ENCODE data around the gene GNG12. TPM values are rescaled to one million over a fixed set of nuclear protein-coding genes. Genes with fewer than 3 reads are reported as not detected.
A peak's percentile ranks its signal among the peaks of the same experiment; 100 is the strongest.

GNG12 gene
- total and polyA plus RNA-seq, 9 of the 15 experiments (the other 6 are each of a cell fraction or from before 2014, with no cell fraction given): 2.6 to 6.0 (median 4.1) TPM

GRCh38 chr1:67733681-67734322, 99.5 kb downstream of the GNG12 start (continued):
- TF ChIP-seq ZNF589 (CRISPR knock-in tag; IDR thresholded peaks at IDR 0.05; ENCODE audit: low read depth) (peak; percentile 63; the same call in 1 of the 2 replicates), HNRNPK (IDR thresholded peaks at IDR 0.05; ENCODE audit: low read depth, low read length, poor library complexity, severe bottlenecking) (no peak), BDP1 (IDR thresholded peaks at IDR 0.05; ENCODE audit: insufficient read depth, insufficient read length) (no peak), KDM5B (IDR thresholded peaks at IDR 0.05; ENCODE audit: insufficient replicate concordance, low read depth, low read length) (no peak), RFX7 (CRISPR knock-in tag; IDR thresholded peaks at IDR 0.05) (no peak), KDM2B (CRISPR knock-in tag; IDR thresholded peaks at IDR 0.05) (no peak), ZNF197 (CRISPR knock-in tag; IDR thresholded peaks at IDR 0.05; ENCODE audit: low read depth) (no peak; the same call in 1 of the 2 replicates), VEZF1 (CRISPR knock-in tag; IDR thresholded peaks at IDR 0.05) (peak; percentile 79), PHF8 (IDR thresholded peaks at IDR 0.05; ENCODE audit: borderline replicate concordance, low read length) (no peak), SIN3A (IDR thresholded peaks at IDR 0.05; ENCODE audit: borderline replicate concordance in 2 of 2, control insufficient read depth in 1 of 2, low read depth in 2 of 2, low read length in 2 of 2) (no peak), MLLT1 (IDR thresholded peaks at IDR 0.05) (peak; percentile 49 to 66; a peak in 1 of 4 replicates), FOXK2 (conservative IDR thresholded peaks at IDR 0.05 in 1 of 2, IDR thresholded peaks at IDR 0.05 in 1 of 2; ENCODE audit: low read depth in 2 of 2) (no peak; a peak in 2 of 4 replicates), ZC3H8 (IDR thresholded peaks at IDR 0.05) (no peak), NRF1 (conservative IDR thresholded peaks at IDR 0.05 in 1 of 2, IDR thresholded peaks at IDR 0.05 in 1 of 2) (peak; percentile 15 to 19; a peak in 1 of 4 replicates), PHF20 (IDR thresholded peaks at IDR 0.05; ENCODE audit: partially characterized antibody) (peak; percentile 31), POLR2AphosphoS2 (IDR thresholded peaks at IDR 0.05; ENCODE audit: low read length) (no peak), IRF1 (CRISPR knock-in tag; IDR thresholded peaks at IDR 0.05; ENCODE audit: borderline replicate concordance) (no peak), PHF21A (IDR thresholded peaks at IDR 0.05; ENCODE audit: borderline replicate concordance, low read depth) (0 out of 2 replicates have a peak, but pooled peaks have one; percentile 39), SMARCE1 (IDR thresholded peaks at IDR 0.05) (peak; percentile 97), NUFIP1 (IDR thresholded peaks at IDR 0.05; ENCODE audit: partially characterized antibody) (no peak), SREBF1 (IDR thresholded peaks at IDR 0.05; ENCODE audit: borderline replicate concordance, low read depth, low read length) (no peak), ZNF232 (CRISPR knock-in tag; IDR thresholded peaks at IDR 0.05) (no peak), HDAC3 (IDR thresholded peaks at IDR 0.05; ENCODE audit: borderline replicate concordance, partially characterized antibody) (peak; percentile 83), TAF15 (IDR thresholded peaks at IDR 0.05; ENCODE audit: low read depth, low read length) (no peak)

All from K562 (cell line).